ENCODE measurements around the gene STING1.
"Not testable (repeated sequence)": the region's sequence is repeated elsewhere in the genome, so short reads cannot be mapped to it uniquely, and the experiment has no call there.

Gene STING1

DNA sequence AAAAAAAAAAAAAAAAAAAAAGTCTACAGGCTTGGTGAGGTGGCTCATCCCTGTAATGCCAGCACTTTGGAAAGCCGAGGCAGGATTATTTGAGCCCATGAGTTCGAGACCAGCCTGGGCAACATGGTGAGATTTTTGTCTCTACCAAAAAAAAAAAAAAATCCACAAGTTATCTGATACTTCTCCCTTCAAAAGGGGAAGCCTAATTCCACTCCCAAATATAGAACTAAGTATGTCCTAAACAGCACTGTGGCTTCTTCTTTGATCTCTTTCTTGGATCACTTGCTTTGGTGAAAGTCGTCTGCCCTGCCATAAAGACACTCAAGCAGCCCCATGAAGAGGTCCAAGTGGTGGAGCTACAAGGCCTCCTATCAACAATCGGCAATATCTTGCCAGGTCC, 18.8 kb upstream of the STING1 start:
- DNase-seq, result no peak

DNA sequence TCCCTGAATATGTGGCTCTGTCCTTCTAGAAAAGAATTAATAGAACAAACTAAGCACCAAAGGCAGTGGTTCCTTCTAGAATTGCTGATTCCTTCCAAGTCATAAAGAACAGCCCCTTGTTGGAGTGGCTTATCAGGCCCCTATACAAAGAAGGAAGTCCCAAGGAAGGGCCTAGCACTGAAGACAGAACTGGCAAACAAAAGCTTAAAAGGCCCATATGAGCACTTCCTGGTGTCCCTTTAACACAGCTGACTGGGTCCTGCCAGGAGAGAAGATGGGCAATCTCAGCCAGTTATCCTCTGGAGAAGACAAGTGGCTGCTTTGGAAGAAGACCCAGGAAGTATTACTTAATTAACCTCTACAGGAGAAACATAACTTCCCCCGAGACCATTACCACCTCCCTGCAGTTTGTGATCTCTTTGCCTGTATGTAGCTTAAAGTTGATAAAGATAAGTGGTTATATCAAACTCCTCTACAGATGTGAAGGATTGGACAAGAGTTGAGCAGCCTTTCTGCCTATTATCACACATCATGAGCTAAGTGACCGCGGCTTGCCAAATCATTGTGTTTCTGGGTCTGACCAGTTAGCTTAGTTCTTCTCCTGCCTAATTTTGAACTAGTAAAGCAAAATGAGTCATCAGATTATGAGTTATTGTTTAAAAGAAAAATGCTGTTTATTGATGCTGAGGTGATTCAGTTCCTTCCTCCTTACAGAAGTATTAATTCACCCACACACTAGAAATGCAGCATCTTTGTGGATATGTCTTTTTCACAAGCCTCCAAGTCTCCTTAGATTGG, 13.3 kb upstream of the STING1 start:
- DNase-seq, result no peak

DNA sequence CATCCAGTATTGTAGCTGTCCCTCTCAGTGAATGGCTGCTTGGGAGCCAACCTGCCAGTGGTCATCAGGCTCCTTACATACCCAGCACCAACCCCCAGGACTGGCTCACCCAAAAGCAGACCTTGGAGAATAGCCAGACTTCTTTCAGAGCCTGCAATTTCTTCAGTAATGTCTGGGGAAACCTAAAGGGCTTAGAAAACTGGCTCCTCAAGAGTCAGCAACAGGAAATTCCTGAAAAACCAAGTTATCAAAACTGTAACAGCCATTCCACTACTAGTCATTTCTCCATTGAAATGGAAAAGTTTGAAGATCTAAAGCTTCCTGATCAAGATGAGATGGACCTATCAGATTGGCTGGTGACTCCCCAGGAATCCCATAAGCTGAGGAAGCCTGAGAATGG, 12.3 kb upstream of the STING1 start:
- DNase-seq, result no peak

DNA sequence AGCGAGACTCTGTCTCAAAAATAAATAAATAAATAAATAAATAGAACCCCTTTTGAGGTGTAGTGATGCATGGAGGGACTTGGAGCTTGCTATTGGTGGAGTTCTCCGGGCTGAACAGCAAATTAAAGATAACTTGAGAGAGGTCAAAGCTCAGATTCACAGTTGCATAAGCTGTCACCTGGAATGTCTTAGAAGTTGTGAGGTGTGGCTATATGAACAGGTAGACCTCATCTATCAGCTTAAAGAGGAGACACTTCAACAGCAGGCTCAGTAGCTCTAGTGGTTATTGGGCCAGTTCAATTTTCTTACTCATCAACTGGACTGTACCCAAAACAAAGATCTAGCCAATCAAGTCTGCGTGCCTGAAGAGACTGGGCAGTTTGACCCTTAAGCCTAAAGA, 11.7 kb upstream of the STING1 start:
- no peak for DNase-seq

DNA sequence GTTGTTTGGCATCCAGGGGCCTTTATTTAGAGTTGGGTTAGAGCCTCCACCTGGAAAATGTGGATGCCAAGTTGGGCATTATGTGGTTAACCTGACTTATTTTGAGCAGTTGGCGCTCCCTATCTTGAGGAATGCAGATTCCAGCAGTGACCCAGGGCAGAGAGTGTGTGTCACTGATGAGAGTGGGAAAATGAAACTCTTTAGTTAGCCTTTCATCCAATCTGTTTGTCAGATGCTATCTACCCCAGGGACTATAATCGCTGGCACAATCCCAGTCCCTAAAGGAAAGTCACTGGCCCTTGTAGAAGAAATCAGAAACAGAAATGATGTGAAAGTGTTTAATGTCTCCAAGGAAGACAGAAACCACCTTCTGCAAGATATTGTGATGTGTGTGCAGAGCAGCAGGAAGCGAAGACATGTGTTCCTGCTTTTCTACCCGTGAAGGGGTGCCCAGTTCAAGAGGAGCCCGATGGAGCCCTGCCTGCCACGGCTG, 10.2 kb upstream of the STING1 start:
- DNase-seq, result no peak

DNA sequence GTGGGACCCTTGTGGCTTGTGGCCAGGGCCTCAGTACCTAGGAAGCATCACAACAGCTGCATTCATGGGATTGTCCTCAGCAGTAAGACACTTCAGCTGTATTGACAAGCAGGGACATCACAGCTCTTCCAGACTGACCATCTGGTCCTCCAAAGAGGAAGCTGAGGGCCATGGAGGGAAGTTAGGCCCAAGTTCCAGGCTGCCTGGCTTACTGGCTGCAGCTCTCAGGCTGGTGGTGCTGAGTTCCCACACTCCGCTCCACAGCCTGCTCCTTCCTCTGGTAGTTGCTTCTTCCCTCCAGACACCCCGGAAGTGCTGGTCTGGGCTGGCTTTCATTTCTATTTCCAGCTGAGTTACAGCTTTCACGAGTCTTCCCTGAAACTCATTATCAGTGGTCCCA, 5.7 kb upstream of the STING1 start:
- DNase-seq, result no peak

DNA sequence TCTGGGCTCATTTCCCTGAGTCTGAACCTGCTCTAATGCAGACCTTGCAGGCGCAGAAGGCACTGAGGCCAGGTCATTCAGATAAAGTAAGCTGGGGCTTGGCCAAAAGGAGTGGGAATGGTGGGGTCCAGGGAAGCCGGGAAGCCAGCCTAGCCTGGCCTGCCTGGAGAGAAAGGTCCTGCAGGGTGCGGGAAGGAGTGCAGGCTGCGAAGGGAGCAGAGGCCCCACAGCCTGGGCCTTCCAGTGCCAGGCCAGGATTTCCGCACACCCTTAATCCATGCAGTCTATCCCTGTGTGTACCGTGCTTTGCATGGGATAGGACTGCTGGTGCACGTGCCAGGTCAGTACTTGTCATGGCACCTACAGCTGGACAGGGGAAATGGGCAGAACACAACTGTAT, 3.6 kb upstream of the STING1 start:
- DNase-seq, result no peak

DNA sequence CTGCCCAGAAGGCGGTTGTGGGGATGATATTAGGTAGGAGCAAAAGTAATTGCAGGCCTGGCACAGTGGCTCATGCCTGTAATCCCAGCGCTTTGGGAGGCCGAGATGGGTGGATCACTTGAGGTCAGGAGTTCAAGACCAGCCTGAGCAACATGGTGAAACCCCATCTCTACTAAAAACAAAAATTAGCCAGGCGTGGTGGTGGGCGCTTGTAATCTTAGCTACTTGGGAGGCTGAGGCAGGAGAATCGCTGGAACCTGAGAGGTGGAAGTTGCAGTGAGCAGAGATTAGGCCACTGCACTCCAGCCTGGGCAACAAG, 291 bp upstream of the STING1 start:
- not testable (repeated sequence) for DNase-seq

DNA sequence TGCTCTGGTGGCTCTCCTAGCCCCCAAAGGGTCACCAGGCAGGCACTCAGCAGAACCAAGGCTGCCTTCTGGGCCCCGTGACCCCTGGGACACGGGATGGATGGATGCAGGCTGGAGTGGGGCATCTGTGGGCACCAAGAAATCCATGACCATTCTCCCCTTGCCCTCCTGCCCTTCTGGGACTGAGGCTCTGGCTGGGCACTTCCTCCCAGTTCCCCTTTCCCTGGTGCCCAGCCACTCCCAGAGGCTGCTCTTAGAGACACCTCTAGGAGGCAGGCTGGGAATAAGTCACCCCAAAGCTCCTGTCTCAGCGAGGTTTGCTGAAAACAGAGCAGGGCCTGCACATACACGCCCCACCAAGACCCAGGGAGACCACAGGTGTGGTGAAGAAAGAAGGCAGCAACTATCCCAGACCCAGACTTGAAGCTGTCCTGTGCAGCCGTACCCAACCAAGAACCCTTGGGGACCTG, 943 bp downstream of the STING1 start:
- DNase-seq, result no peak

DNA sequence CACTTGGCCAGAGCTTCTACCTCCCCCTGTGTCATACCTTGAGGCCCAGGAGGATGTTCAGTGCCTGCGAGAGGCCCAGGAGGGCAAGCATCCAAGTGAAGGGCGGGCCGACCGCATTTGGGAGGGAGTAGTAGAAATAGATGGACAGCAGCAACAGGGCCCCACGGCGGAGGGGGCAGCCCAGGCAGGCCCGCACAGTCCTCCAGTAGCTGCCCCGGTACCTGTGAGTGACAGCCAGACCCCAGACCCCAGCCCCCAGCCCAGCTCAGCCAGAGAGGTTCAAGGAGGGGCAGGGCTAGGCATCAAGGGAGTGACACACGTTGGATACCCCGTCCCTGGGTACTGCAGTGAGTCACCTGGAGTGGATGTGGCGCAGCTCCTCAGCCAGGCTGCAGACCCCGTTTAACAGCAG, 1.4 kb downstream of the STING1 start:
- no peak for DNase-seq

DNA sequence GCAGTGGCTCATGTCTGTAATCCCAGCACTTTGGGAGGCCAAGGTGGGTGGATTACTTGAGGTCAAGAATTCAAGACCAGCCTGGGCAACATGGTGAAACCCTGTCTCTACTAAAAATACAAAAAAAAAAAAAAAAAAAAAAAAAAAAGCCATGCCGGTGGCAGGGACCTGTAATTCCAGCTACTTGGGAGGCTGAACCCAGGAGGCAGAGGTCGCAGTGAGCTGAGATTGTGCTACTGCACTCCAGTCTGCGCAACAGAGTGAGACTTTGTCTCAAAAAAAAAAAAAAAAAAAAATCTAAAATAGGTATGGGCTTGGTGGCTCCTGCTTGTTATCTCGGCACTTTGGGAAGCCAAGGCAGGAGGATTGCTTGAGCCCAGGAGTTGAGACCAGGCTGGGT, 2.8 kb downstream of the STING1 start:
- DNase-seq, result not testable (repeated sequence)

DNA sequence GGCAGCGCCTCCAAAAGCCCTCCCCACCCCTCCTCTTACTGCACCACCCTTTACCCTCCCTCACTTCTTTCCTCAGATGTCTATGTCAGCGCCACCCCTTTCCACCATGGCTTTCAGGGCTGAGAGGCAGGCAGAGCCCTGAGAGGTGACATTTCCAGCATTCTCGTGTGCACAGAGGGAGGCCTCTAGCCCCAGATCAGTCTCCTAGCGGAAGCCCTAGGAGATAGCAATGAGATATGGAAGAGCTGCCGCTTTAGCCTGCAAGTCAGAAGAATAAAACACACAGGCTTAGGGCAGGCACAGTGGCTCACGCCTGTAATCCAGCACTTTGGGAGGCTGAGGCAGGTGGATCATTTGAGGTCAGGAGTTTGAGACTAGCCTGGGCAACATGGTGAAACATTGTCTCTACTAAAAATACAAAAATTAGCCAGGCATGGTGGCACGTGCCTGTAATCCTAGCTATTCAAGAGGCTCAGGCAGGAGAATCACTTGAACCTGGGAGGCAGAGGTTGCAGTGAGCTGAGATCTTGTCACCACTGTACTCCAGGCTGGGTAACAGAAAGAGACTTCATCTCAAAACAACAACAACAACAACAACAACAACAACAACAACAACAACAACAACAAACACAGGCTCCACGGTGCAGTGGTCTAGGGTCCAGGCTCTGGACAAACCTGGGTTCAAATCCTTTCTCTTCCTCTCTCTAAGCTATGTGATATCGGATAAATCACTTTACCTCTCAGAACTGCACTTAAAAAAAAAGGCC, 3.7 kb downstream of the STING1 start:
- DNase-seq, result not testable (repeated sequence)

DNA sequence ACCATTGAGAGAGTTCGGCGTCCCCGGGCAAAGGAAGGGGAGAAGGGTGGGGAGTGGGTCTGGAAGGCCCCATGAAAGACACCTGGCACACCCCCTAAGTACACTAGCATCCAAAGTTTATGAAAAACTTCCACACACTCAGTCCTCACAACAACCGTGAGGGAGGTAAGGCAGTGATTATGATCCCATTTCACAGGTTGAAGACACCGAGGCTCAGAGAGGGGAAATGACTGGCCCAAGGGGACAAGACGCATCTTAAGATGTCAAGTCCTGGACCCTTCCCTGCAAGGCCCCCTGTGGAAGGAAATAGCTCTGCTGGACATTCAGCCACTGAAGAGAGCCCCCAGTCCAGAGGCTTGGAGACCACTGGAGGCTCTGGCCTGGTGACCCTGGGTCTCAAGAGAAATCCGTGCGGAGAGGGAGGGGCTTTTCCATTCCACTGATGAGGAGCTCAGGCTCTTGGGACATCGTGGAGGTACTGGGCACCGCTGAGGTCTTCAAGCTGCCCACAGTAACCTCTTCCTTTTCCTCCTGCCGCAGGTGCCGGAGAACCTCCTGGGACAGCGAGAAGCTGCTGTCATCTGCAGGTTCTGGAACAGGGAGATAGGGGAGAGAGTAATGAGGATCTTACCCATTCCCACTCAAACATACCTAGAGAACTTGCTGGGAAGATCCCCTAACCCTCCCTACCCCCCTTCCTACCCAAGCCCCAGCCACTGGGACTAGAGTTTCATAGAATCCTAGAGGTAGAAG, 6.5 kb downstream of the STING1 start:
- no peak for DNase-seq

DNA sequence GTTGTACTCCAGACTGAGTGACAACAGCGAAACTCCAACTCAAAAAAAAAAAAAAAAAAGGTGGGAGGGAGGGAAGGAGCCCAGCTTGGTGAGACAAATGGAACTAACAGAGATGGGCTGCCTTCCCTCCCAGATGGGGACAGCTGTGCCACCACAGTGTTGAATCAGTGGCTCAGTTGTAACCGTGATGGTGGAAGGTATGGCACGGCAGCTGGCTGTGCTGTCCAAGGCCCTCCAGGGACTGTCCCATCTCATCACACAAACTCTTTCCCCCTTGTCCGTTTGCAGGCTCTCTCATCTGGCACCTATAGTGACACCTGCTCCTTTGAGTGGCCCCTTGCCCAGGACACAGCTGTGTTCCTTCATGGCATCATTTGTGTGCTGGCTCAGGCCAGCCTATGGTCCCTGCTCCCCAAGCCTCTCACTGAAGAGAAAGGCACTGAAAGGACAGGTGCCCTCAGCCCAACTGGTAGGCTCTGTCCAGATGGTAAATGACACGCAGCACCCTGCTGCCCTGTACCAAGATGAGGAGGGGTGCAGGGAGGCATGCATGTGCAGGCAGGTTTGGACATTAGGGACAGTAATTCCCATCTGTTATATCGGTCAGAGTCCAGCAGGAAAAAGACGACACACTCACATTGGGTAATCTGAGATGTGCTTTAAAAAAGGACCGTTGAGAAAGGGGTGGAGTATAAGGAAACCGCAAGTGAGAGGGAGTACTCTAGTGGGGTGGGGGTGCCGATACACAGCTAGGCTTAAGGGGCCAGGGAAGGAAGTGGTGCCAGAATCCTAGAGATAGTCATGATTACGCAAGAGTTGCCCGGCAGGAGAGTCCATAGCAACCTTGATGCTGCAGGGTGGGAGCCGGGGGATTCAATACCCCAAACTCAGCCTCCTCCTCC, 7.4 kb downstream of the STING1 start:
- DNase-seq, result peak; percentile 89

DNA sequence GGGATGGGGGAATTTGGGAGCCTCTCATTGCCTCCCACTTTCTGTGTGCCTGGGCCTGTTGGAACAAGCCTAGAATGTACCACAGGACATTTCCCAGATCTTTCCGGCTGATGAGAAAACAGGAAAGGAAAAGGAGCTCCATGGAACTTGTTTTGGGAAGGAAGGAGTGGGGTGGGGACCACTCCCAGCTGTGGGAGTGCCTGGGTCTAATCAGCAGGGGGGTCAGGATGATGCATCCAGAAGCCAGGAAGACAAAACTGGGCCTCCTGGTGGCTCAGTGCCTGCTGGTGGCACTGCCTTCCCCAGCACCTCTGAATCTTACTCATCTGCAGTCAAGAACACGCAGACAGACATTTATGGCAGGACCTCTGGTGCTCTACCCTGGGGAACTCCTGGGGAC, 9.0 kb downstream of the STING1 start:
- DNase-seq, result no peak

DNA sequence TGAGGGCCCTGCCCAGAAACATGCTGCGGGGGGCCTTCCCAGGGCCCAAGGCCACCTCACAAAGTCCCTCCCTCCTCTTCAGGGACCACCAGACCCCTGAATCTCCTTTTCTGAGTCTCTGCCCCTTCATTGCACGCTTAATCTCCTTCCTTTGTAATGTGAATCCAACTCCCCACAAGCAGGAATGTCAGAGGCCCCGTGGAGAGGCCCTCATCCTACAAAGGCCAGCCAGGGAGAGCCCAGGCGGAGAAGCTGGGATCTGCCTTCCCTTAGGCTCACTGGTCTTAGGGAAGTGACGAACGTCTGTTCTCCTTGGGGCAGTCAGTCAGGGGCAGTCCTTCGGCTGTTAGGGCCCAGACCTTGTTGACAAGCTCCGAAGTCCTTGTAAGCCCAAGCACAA, 9.5 kb downstream of the STING1 start:
- no peak for DNase-seq

DNA sequence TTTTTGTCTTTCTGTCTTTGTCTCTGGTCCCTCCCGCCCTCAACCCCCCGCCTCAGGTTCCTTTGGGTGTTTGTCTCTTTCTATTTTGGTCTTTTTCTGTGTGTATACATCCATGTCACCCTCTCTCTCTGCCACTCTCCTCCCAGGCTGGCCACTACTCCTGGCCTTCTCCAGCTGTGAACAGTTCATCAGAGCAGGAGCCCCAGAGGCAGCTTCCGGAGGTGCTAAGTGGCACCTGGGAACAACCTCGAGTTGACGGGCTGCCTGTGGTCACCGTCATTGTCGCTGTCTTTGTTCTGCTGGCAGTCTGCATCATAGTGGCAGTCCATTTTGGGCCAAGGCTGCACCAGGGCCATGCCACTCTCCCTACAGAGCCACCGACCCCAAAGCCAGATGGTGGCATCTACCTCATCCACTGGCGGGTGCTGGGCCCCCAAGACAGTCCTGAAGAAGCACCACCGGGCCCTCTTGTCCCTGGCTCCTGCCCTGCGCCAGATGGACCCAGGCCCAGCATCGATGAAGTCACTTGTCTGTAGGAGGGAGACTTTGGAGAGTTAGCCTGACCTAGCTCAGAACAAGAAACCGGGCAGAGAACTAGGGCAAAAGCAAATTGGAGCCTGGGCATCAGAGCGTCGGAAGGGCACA, 10.1 kb downstream of the STING1 start:
- DNase-seq, result no peak

DNA sequence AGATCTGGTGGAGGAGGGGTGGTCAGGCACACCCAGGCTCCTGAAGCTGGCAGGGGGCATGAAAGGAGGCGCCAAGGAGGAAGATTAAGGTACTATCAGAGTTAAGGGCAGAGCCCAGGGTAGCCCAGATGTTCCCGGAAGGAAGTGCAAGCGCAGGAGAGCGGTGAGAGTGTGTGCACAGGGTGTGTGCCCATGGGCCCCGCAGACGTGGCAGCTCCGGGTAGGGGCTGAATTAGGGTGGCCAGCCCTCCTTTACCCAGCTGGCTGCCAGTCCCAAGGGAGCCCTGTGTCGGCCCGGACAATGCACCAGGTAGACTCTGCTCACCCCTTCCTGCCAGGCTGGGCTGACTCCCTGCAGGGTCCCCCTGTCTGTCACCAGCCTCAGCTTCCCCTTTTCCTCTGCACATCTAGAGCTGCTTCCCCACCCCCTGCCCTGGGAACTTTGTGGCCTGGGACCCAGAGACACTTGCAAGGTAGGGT, 11.7 kb downstream of the STING1 start, which contains the start of gene SMIM33:
Gene SMIM33 (plus strand): TSS at position 184 of the 480 bp plus-strand sequence. CDS start 118 bp downstream, at position 302.
- no peak for DNase-seq

DNA sequence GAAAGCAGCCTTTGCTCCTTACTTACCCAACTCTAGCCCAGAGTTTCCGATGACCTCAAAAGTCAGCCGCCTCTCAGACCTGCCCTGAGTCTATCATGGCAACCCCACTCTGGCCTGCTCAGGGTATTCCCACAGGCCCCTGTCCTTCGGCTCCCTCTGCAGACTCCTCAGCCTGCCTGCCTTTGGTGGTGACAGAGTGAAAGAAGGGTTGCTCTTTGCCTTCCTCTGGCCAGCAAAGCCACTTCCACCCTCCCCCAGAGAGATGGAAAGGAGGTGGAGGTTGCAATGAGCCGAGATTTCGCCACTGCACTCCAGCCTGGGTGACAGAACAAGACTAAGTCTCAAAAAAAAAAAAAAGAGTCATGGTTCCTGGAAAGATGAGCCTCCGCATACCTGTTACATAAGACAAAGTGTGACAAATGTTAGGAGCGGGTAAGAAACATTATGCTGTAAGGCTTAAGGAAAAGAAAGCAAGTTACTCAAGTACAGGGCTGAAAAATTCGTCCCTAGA, 14.1 kb downstream of the STING1 start:
- no peak for DNase-seq

DNA sequence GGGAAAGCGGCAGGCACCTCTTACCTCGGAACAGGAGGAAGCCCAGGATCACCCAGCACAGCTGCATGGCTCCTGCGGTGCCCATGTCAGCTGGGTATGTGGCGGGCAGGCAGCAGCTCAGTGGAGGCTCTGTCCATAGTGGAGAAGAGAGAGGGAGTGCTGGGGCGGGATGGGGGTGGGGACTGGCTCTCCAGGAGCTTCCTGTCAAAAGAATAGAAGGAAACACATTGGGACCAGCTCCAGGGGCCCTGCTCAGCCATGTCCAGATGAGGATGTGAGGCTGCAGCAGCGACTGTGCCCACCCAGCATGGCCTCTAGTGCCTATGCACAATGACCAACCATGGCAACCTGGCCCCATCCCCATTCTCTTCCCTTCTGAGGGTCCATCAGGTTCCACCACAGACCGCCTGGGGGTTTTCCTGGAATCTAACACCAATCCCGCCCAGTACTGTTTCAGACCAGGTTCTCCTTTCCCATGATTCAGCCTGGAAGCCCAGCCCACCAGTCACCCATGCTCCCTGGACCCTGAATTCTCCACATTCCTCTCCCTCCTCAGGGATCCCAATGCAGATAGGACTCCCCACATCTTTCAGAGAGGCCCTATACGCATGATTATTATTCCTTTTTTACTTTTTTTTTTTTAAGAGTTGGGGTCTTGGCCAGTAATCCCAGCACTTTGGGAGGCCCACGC, 19.8 kb downstream of the STING1 start, which contains the start of gene ECSCR:
Gene ECSCR (minus strand): TSS at position 158 of the 691 bp plus-strand sequence. CDS start 73 bp downstream, at position 85.
- no peak for DNase-seq

DNA sequence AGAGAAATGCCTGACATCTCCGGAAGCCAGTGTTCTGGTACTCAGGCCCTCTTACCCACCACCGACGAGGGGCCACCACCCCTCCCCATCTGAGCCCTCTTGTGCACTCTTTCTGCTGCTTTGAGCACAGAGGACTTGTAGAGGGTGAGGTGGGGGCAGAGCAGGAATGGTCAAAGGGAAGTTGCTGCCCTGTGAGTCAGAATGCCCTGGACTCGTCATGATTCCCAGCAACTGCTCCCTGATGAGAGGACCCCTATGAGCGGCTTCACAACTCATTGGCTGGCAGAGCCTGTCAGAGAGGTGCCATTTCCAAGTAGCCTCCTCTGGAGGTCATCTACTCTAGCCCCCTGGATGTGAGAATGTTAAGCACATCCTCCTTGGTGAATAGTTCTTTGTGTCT, 20.9 kb downstream of the STING1 start:
- DNase-seq, result no peak
